Retina (tissue), 1 donor: Measurements from ENCODE around the gene KCNJ10.

Experiments
- DNase-seq: peaks from one replicate; pipeline ENCODE4 v3.0.0-alpha.2; 2016

KCNJ10 gene

GRCh38 chr1:160098852-160099561 lies 29.0 kb upstream of the KCNJ10 start:
- DNase-seq: peak; percentile 84

GRCh38 chr1:160097911-160098851 lies 28.2 kb upstream of the KCNJ10 start, which contains the start of gene IGSF8:
IGSF8 (minus strand) TSS chr1:160098619; CDS start chr1:160098472, 147 bp downstream.
- DNase-seq: peak; percentile 67

- DNase-seq: peak; percentile 21
These were observed 27.4 kb upstream of the KCNJ10 start for GRCh38 chr1:160097151-160097910.

DNA sequence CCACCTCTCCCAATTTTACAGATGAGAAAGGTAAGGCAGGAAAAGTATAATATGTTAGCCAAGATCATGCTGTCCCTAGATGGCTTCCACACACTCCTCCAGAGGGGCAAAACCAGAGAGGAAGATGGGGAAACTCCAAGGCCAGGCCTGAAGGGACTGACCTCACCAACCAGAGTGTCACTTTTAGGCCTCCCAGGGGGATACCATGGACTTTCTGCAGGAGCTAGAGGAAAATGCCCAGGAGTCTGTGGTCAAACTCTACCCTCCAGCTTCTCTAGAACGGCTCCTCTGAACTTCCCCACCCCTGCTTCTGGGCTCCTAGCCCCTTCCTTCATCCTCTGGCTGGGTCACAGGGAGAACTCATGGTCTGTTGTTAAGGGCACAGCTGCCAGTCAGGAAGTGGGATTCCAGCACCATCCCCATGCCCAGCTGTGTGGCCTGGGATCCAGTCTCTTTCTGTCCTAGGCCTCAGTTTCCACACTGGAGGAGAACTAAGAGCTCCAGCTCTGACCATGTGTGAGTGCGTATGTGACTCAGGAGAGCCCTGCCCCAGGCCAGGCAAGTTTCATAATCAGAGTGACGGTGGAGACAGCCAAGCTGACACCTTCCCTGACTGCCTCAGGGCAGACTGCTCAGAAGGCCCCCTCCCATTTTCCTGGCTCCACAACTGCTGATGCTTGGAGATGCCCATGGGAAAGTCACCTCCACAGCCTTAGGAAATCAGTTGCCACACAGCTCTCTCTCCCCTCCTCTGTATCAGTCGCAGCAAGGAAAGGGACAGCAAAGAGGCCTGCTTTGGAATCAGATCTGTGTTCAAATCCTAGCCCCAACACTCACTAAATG lies 26.5 kb upstream of the KCNJ10 start:
- DNase-seq: peak; percentile 20

DNA sequence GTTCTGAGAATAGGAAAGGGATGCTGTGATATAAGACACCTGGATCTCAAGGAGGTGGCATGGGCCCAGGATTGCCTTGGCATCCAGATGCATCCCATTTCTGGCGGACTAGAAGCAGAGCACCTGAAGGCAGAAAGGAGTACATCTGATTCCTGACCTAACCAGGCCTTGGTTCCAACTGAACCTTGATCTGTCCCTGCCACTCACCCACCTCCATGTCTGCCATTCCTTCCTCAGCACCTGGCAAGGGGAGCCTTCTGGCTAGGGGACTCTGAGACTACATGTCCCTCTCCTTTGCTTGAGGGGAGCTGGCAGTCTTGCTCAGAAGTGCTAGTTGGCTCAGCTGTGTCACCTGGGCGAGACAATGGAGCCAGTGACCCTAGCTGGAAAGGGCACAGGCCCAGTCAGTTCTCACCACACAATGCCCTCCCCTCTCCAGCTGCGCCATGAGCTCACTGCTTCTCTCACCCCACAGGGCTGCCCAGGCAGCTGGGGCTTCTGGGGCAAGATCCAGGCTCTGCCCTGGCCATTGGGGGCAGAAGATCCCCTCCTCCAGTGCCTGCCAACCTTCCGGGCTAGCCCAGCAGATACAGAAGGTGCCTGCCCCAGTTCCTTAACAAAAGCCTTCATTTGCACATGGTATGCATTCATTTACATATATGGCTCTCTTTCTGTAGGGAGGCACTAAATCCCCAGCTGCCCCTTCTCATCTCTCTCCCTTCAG lies 25.6 kb upstream of the KCNJ10 start:
- DNase-seq: peak; percentile 30

- no peak for DNase-seq
These were observed 24.8 kb upstream of the KCNJ10 start for GRCh38 chr1:160094806-160095205.

DNA sequence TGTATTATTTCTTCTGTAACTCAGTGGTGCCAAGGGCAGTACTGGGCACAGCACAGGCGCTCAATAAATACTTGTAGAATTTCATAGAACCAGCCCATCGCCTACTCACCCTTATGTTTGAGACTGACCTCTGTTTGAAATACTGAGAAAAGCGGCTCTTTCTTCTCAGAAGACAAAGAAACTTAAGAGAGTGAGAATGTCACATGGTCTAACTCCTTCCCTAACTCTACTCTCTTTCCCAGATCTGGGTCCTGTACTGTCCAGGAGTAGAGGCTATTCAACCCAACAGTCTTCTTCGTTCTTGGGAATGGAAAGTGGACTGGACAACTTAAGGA lies 24.3 kb upstream of the KCNJ10 start:
- no peak for DNase-seq

- DNase-seq: no peak
These were observed 23.8 kb upstream of the KCNJ10 start for GRCh38 chr1:160093624-160094290.

- DNase-seq: no peak
These were observed 23.1 kb upstream of the KCNJ10 start for GRCh38 chr1:160093069-160093395.

DNA sequence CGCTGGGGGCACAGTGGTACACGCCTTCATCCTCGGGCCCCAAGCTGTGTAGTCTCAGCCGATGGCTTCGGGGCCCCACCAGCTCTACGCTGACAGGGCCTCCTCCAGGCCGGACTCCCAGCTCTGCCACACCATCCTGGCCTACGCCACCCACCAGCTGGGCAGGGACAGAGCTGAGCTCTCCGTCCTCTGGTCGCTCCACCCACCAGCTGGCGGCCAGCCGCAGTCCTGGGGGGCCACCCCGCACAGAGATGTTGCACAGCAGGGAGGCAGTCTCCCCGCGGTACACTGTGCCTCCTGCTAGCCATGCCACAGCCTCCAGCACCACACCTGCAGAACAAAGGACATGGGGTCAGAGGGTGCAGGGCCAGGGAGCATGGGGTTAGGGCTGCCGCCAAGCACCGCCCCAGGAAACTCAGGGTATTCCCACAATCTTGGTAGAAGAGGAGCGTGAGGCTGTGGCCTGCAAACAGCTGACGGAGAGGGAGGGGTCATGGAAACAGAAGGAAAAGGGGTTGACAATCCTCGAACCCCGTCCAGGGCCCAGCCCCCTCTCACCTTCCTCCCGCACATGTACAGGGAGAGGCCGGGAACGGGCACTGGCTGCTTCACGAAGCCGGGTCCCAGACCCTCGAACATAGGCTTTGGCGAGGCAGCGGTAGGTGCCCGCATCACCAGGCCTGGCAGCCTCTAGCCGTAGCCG lies 22.6 kb upstream of the KCNJ10 start:
- no peak for DNase-seq

- no peak for DNase-seq
These were observed 21.8 kb upstream of the KCNJ10 start for GRCh38 chr1:160091666-160092223.

- DNase-seq: no peak
These were observed 20.8 kb upstream of the KCNJ10 start for GRCh38 chr1:160090760-160091159.

- DNase-seq: no peak
These were observed 19.9 kb upstream of the KCNJ10 start for GRCh38 chr1:160089883-160090282.

- no peak for DNase-seq
These were observed 17.2 kb upstream of the KCNJ10 start for GRCh38 chr1:160087118-160087662.

GRCh38 chr1:160086456-160086892 lies 16.5 kb upstream of the KCNJ10 start:
- DNase-seq: no peak

DNA sequence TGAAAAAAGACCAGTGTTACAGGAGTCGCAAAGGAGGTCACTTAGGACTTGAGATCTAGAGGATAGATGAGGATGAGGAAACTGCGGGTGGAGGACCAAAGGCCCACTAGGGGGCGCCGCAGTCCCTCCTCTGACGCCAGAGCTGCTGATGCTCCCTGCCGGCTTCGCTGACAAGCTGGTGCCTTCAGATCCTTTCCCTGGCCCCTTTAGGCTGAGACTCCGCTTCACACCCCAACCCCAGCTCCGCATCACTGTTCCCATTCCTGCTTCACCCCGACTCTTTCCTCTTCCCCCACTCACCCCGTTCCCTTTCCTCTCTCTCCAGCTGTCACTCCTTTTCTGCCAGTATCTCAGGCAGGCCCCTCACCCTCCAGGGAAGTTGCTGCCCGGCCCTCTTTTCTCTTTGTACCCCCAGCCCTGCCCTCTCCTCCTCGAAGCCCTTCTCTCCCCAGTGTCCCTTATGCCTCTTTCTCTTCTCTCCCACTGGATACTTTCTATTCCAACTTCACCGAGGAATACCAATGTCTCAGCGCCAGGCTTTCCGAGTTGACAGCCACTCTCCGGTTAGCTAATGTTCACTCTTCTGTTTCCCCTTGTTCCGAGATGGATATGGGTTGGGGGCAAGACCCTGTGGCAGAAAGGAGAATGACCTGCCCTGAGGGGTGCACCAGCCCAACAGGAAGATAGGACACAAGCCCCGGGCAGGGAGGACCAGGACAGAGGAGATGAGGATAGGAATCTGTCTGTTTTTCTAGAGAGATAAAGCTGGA lies 15.9 kb upstream of the KCNJ10 start:
- peak; percentile 90 for DNase-seq

DNA sequence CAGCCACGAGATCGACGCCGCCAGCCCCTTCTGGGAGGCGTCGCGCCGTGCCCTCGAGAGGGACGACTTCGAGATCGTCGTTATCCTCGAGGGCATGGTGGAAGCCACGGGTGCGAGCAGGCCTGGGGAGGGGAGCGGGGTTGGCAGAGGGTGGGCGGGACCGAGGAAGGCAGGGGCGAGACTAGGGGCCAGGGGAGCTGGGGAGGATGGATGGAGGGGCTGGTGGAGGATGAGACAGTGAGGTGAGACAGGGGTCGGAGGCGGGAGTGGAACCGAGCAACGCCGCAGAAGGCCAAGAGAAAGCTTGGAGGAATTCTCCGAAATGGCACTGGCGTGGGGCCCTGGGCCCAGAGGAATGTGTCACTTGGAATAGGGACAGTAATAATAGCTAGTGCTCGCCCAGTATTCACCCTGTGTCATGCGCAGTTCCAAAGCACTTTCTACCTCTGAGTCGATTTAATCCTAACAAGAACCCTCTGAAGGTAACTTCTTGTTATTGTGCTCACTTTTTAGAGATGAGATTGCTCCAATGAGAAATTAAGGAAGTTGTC lies 14.9 kb upstream of the KCNJ10 start:
- DNase-seq: no peak

GRCh38 chr1:160083968-160084770 lies 14.2 kb upstream of the KCNJ10 start:
- DNase-seq: peak; percentile 89
